ENCODE measurements around the gene DLD.

DNA sequence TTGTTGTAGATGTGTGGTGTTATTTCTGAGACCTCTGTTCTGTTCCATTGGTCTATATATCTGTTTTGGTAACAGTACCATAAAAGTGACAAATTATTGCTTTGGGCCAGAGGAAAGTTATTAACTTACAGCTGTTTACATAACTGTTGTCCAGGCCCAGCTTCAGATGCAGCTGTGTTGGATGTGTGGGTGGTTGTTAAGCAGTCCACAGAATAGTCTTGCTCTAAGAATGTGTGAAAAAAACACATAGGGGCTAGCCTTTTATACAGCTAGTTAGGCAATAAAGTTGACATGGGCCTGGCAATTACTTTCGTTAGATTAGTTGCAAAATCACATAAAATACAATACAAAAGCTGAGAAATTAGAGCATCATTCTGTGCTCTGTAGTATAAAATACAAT lies 31.9 kb downstream of the DLD start:
- TF ChIP-seq CTCF (IDR thresholded peaks at IDR 0.05) (no peak), POLR2AphosphoS5 (IDR thresholded peaks at IDR 0.05) (peak; percentile 8), POLR2A (IDR thresholded peaks at IDR 0.05) (no peak), EP300 (IDR thresholded peaks at IDR 0.05) (no peak)
